Endothelial cell of umbilical vein (primary cell): ENCODE results near the gene CACNA2D2.

Experiments
- POLR2A ChIP-seq: IDR thresholded peaks from 2 replicates; pipeline ENCODE4 v1.6.1; 2012; ENCODE audit warnings: low read depth, mild to moderate bottlenecking, control low read depth, low read length
- TF ChIP-seq, protein P1 (sequence below), 2 donors: IDR thresholded peaks; 1 replicate in 1 of 2; 2 replicates in 1 of 2; pipeline ENCODE4 v1.5.1; 2011; ENCODE audit warnings: low read length in 2 of 2, mild to moderate bottlenecking in 2 of 2, moderate library complexity in 2 of 2, control low read depth in 1 of 2, inconsistent platforms in 1 of 2, low read depth in 1 of 2; ENCODE audit not compliant: insufficient read depth in 1 of 2; ENCODE audit errors: extremely low read depth in 1 of 2

DNA sequence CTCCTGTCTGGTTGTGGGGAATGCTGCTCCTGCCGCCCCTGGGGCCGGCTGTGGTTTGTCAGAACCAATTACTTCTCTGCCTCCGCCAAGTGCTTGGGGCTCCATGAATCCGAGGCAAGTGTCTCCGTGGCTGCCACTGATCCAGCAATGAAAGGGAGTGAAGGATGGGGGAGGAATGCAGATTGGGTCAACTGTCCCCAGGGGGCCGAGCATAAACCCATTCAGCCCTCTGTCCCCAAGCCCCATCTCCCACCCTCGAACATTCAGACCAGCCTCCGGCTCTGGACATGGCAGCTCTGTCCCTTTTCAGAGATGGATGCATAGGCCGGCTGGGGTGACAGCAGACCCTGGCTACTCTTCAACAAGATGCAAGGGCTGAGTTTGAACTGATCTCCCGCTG is 35.5 kb downstream of the CACNA2D2 start:
- TF ChIP-seq, protein P1, sequence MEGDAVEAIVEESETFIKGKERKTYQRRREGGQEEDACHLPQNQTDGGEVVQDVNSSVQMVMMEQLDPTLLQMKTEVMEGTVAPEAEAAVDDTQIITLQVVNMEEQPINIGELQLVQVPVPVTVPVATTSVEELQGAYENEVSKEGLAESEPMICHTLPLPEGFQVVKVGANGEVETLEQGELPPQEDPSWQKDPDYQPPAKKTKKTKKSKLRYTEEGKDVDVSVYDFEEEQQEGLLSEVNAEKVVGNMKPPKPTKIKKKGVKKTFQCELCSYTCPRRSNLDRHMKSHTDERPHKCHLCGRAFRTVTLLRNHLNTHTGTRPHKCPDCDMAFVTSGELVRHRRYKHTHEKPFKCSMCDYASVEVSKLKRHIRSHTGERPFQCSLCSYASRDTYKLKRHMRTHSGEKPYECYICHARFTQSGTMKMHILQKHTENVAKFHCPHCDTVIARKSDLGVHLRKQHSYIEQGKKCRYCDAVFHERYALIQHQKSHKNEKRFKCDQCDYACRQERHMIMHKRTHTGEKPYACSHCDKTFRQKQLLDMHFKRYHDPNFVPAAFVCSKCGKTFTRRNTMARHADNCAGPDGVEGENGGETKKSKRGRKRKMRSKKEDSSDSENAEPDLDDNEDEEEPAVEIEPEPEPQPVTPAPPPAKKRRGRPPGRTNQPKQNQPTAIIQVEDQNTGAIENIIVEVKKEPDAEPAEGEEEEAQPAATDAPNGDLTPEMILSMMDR (IDR thresholded peaks at IDR 0.05; ENCODE audit: extremely low read depth in 1 of 2, insufficient read depth in 1 of 2, low read depth in 1 of 2, low read length in 2 of 2): no peak
- TF ChIP-seq POLR2A: no peak
